ENCODE measurements around the gene ST6GALNAC1.
A peak's percentile ranks its signal among the peaks of the same experiment; 100 is the strongest.

Gene ST6GALNAC1

GRCh38 chr17:76579281-76579680 lies 64.3 kb downstream of the ST6GALNAC1 start:
- WGBS: 99% methylated on average over 2 of the region's 2 CpGs

DNA sequence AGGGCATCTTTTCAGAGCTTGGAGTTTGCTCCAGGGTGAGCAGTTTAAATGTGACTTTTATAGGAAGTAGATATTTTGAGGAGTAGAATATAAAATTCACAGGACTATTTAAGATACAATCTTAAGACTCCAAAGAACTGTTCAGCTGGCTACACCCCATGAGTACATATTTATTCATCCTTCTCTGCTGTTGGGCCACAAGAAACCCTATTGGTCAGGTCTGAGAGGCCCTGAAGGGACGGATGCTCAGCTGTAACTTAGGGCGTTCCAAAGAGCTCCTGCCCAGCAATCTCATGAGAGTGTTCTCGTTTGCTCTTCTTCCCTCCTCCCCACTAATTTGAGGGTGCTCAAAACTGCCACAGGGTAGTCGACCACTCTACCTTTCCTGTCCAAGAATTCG lies 65.2 kb downstream of the ST6GALNAC1 start:
- no peak overlapping the region for H3K4me2 ChIP-seq (ENCODE audit: low read length, poor library complexity, severe bottlenecking)
- DNase-seq: no peak
- H3K23ac ChIP-seq (ENCODE audit: low read length in 2 of 2): no peak overlapping the region
- H2BK5ac ChIP-seq (ENCODE audit: low read depth, low read length, poor library complexity, severe bottlenecking): no peak overlapping the region
- no peak overlapping the region for H2BK12ac ChIP-seq (ENCODE audit: low read length in 2 of 2)
- peaks cover 0 to 18% of the 10 kb centered on the region in 2 experiments for H3K27me3 ChIP-seq (ENCODE audit: control insufficient read depth in 1 of 2, insufficient read depth in 1 of 2, low read length in 2 of 2)
- no peak overlapping the region for H3K4ac ChIP-seq (ENCODE audit: low read depth in 1 of 2, low read length in 2 of 2)
- H4K91ac ChIP-seq (ENCODE audit: low read length): no peak overlapping the region
- no peaks in the 10 kb centered on the region for H3K36me3 ChIP-seq (ENCODE audit: control insufficient read depth in 1 of 2, insufficient read depth in 2 of 2, low read depth in 1 of 2, low read length in 2 of 2)
- no peaks in the 10 kb centered on the region for H3K9me3 ChIP-seq (ENCODE audit: control insufficient read depth, low read length)
- H3K18ac ChIP-seq (ENCODE audit: low read depth in 1 of 2, low read length in 2 of 2): no peak overlapping the region
- H2BK120ac ChIP-seq (ENCODE audit: low read depth, low read length): no peak overlapping the region
- H4K8ac ChIP-seq (ENCODE audit: low read length): no peak overlapping the region
- H2AK5ac ChIP-seq (ENCODE audit: low read length, severe bottlenecking): no peak overlapping the region
- peaks cover 1% of the 10 kb centered on the region for H3K4me1 ChIP-seq (ENCODE audit: control insufficient read depth, insufficient read depth, low read depth, low read length)
- no peak overlapping the region for H3K27ac ChIP-seq (ENCODE audit: low read length, poor library complexity, severe bottlenecking)
- H3K14ac ChIP-seq (ENCODE audit: low read length in 2 of 2): no peak overlapping the region
- H3K4me3 ChIP-seq (ENCODE audit: insufficient read depth in 1 of 2, low read depth in 1 of 2, low read length in 2 of 2): no peak overlapping the region
- no peak overlapping the region for H3K9ac ChIP-seq (ENCODE audit: low read length)
- H3K79me1 ChIP-seq (replicated peaks; ENCODE audit: low read length, poor library complexity, severe bottlenecking): no peaks in the 10 kb centered on the region
- no peak overlapping the region for H2AFZ ChIP-seq (ENCODE audit: low read depth, low read length)
- no peak overlapping the region for H2BK15ac ChIP-seq (ENCODE audit: low read depth, poor library complexity, severe bottlenecking)
- 64% methylated on average over 4 of the region's 5 CpGs for WGBS

More at GRCh38 chr17:76579281-76579680, 64.3 kb downstream of the ST6GALNAC1 start:
- H2BK12ac ChIP-seq (ENCODE audit: low read length in 2 of 2): no peak overlapping the region
- no peak overlapping the region for H4K91ac ChIP-seq (ENCODE audit: low read length)
- no peak overlapping the region for H3K23ac ChIP-seq (ENCODE audit: low read length in 2 of 2)
- no peak overlapping the region for H2BK5ac ChIP-seq (ENCODE audit: low read depth, low read length, poor library complexity, severe bottlenecking)
- H3K4ac ChIP-seq (ENCODE audit: low read depth in 1 of 2, low read length in 2 of 2): no peak overlapping the region
- H3K27me3 ChIP-seq (ENCODE audit: control insufficient read depth in 1 of 2, insufficient read depth in 1 of 2, low read length in 2 of 2): peaks cover under 1 to 22% of the 10 kb centered on the region in 2 experiments
- H3K9ac ChIP-seq (ENCODE audit: low read length): no peak overlapping the region
- no peak overlapping the region for H3K4me3 ChIP-seq (ENCODE audit: insufficient read depth in 1 of 2, low read depth in 1 of 2, low read length in 2 of 2)
- H3K4me1 ChIP-seq (ENCODE audit: control insufficient read depth, insufficient read depth, low read depth, low read length): peaks cover 1% of the 10 kb centered on the region
- H2BK120ac ChIP-seq (ENCODE audit: low read depth, low read length): no peak overlapping the region
- H4K8ac ChIP-seq (ENCODE audit: low read length): no peak overlapping the region
- DNase-seq: no peak
- no peak overlapping the region for H2AK5ac ChIP-seq (ENCODE audit: low read length, severe bottlenecking)
- H3K14ac ChIP-seq (ENCODE audit: low read length in 2 of 2): no peak overlapping the region
- H3K36me3 ChIP-seq (ENCODE audit: control insufficient read depth in 1 of 2, insufficient read depth in 2 of 2, low read depth in 1 of 2, low read length in 2 of 2): no peaks in the 10 kb centered on the region
- no peaks in the 10 kb centered on the region for H3K79me1 ChIP-seq (replicated peaks; ENCODE audit: low read length, poor library complexity, severe bottlenecking)
- H3K9me3 ChIP-seq (ENCODE audit: control insufficient read depth, low read length): no peaks in the 10 kb centered on the region
- H3K4me2 ChIP-seq (ENCODE audit: low read length, poor library complexity, severe bottlenecking): no peak overlapping the region
- no peak overlapping the region for H2BK15ac ChIP-seq (ENCODE audit: low read depth, poor library complexity, severe bottlenecking)
- H3K27ac ChIP-seq (ENCODE audit: low read length, poor library complexity, severe bottlenecking): no peak overlapping the region
- H3K18ac ChIP-seq (ENCODE audit: low read depth in 1 of 2, low read length in 2 of 2): no peak overlapping the region
- no peak overlapping the region for H2AFZ ChIP-seq (ENCODE audit: low read depth, low read length)

- H3K36me3 ChIP-seq (ENCODE audit: control insufficient read depth in 1 of 2, insufficient read depth in 2 of 2, low read depth in 1 of 2, low read length in 2 of 2): no peaks in the 10 kb centered on the region
- DNase-seq: no peak
- no peak overlapping the region for H4K8ac ChIP-seq (ENCODE audit: low read length)
- H3K9ac ChIP-seq (ENCODE audit: low read length): no peak overlapping the region
- H3K4ac ChIP-seq (ENCODE audit: low read depth in 1 of 2, low read length in 2 of 2): no peak overlapping the region
- H2AFZ ChIP-seq (ENCODE audit: low read depth, low read length): no peak overlapping the region
- H3K79me1 ChIP-seq (replicated peaks; ENCODE audit: low read length, poor library complexity, severe bottlenecking): no peaks in the 10 kb centered on the region
- no peak overlapping the region for H4K91ac ChIP-seq (ENCODE audit: low read length)
- 100% methylated on average over 6 of the region's 7 CpGs for WGBS
- H3K9me3 ChIP-seq (ENCODE audit: control insufficient read depth, low read length): no peaks in the 10 kb centered on the region
- H2BK5ac ChIP-seq (ENCODE audit: low read depth, low read length, poor library complexity, severe bottlenecking): no peak overlapping the region
- H3K4me2 ChIP-seq (ENCODE audit: low read length, poor library complexity, severe bottlenecking): no peak overlapping the region
- H3K4me1 ChIP-seq (ENCODE audit: control insufficient read depth, insufficient read depth, low read depth, low read length): peaks cover 1% of the 10 kb centered on the region
- no peak overlapping the region for H3K4me3 ChIP-seq (ENCODE audit: insufficient read depth in 1 of 2, low read depth in 1 of 2, low read length in 2 of 2)
- H2AK5ac ChIP-seq (ENCODE audit: low read length, severe bottlenecking): no peak overlapping the region
- H3K18ac ChIP-seq (ENCODE audit: low read depth in 1 of 2, low read length in 2 of 2): no peak overlapping the region
- H3K23ac ChIP-seq (ENCODE audit: low read length in 2 of 2): no peak overlapping the region
- no peak overlapping the region for H3K14ac ChIP-seq (ENCODE audit: low read length in 2 of 2)
- H3K27me3 ChIP-seq (ENCODE audit: control insufficient read depth in 1 of 2, insufficient read depth in 1 of 2, low read length in 2 of 2): peaks cover 0 to 18% of the 10 kb centered on the region in 2 experiments
- H2BK15ac ChIP-seq (ENCODE audit: low read depth, poor library complexity, severe bottlenecking): no peak overlapping the region
- H2BK12ac ChIP-seq (ENCODE audit: low read length in 2 of 2): no peak overlapping the region
- no peak overlapping the region for H3K27ac ChIP-seq (ENCODE audit: low read length, poor library complexity, severe bottlenecking)
- H2BK120ac ChIP-seq (ENCODE audit: low read depth, low read length): no peak overlapping the region
Measured at GRCh38 chr17:76577876-76578275, 65.7 kb downstream of the ST6GALNAC1 start.

DNA sequence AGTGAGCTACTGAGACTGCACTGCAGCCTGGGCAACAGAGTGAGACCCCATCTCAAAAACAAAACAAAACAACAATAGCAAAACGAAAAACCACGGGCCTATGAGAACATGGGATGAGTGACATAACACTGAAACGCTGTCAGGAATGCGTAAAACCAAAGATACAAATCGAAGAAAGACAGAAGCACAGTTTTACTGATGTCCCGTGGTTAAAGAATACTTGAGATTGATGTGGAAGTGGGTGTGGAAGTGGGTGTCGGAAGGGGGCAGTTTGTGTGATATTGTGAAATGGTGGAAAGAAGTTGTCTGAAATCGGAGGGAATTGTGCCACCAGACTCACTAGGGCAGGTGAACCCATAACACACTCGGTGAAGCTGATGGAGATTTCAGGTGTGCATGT lies 67.4 kb downstream of the ST6GALNAC1 start:
- Histone ChIP-seq H3K23ac (ENCODE audit: low read length in 2 of 2) (no peak overlapping the region), H2BK12ac (ENCODE audit: low read length in 2 of 2) (peak overlapping the region in 1 of 2 experiments; percentile 18), H3K9me3 (ENCODE audit: control insufficient read depth, low read length) (no peaks in the 10 kb centered on the region), H4K8ac (ENCODE audit: low read length) (no peak overlapping the region), H3K9ac (ENCODE audit: low read length) (no peak overlapping the region), H3K4me3 (ENCODE audit: insufficient read depth in 1 of 2, low read depth in 1 of 2, low read length in 2 of 2) (no peak overlapping the region), H2BK120ac (ENCODE audit: low read depth, low read length) (no peak overlapping the region), H2AK5ac (ENCODE audit: low read length, severe bottlenecking) (no peak overlapping the region), H3K36me3 (ENCODE audit: control insufficient read depth in 1 of 2, insufficient read depth in 2 of 2, low read depth in 1 of 2, low read length in 2 of 2) (no peaks in the 10 kb centered on the region), H3K4me2 (ENCODE audit: low read length, poor library complexity, severe bottlenecking) (no peak overlapping the region), H3K18ac (ENCODE audit: low read depth in 1 of 2, low read length in 2 of 2) (no peak overlapping the region), H3K79me1 (replicated peaks; ENCODE audit: low read length, poor library complexity, severe bottlenecking) (no peaks in the 10 kb centered on the region), H3K14ac (ENCODE audit: low read length in 2 of 2) (no peak overlapping the region), H4K91ac (ENCODE audit: low read length) (no peak overlapping the region), H2BK15ac (ENCODE audit: low read depth, poor library complexity, severe bottlenecking) (no peak overlapping the region), H3K4ac (ENCODE audit: low read depth in 1 of 2, low read length in 2 of 2) (no peak overlapping the region), H3K27me3 (ENCODE audit: control insufficient read depth in 1 of 2, insufficient read depth in 1 of 2, low read length in 2 of 2) (peaks cover 0 to 10% of the 10 kb centered on the region in 2 experiments), H2BK5ac (ENCODE audit: low read depth, low read length, poor library complexity, severe bottlenecking) (no peak overlapping the region), H3K4me1 (ENCODE audit: control insufficient read depth, insufficient read depth, low read depth, low read length) (peaks cover 1% of the 10 kb centered on the region), H2AFZ (ENCODE audit: low read depth, low read length) (no peak overlapping the region), H3K27ac (ENCODE audit: low read length, poor library complexity, severe bottlenecking) (no peak overlapping the region)
- WGBS: 95% methylated on average over 9 of the region's 9 CpGs
- no peak for DNase-seq

All from mesenchymal stem cell (in vitro differentiated cells and primary cell).